HepG2 (cell line): Measurements from ENCODE around the gene SIAH2. TPM values are rescaled to one million over a fixed set of nuclear protein-coding genes. Genes with fewer than 3 reads are reported as not detected.
A peak's percentile ranks its signal among the peaks of the same experiment; 100 is the strongest.

Experiments used
- AGO1 ChIP-seq: fragments of 200-400 bp; formaldehyde crosslinking; IDR thresholded peaks from 2 replicates; pipeline ENCODE4 v1.6.1; 2017; ENCODE audit warnings: mild to moderate bottlenecking, low read depth, low read length, moderate library complexity; ENCODE audit not compliant: poor library complexity, severe bottlenecking
- BRD4 ChIP-seq: sonication (generic); formaldehyde crosslinking; IDR thresholded peaks from 2 replicates; pipeline ENCODE4 v1.4.0; 2020; ENCODE audit warnings: missing genetic modification reagents
- CEBPZ ChIP-seq: IDR thresholded peaks from 2 replicates; pipeline ENCODE4 v1.6.1; 2012; ENCODE audit warnings: low read length, improper control_type of control experiment
- CSRNP1 ChIP-seq: sonication (generic); formaldehyde crosslinking; IDR thresholded peaks from 2 replicates; pipeline ENCODE4 v1.8.1; 2023; ENCODE audit warnings: mild to moderate bottlenecking, missing genetic modification reagents
- FOXP4 ChIP-seq: sonication (generic); formaldehyde crosslinking; IDR thresholded peaks from 2 replicates; pipeline ENCODE4 v1.4.0; 2020; ENCODE audit warnings: missing genetic modification reagents
- GABPA ChIP-seq, 2 experiments: IDR thresholded peaks; 2 replicates each; pipeline ENCODE4 v1.6.1; 2011 to 2016; ENCODE audit warnings: low read depth in 2 of 2, low read length in 1 of 2, missing biosample characterization in 1 of 2, missing genetic modification characterization in 1 of 2
- GATAD2A ChIP-seq: IDR thresholded peaks from 2 replicates; pipeline ENCODE4 v1.6.1; 2016
- NCOA2 ChIP-seq: sonication (generic); formaldehyde crosslinking; IDR thresholded peaks from 2 replicates; pipeline ENCODE4 v1.8.0; 2022; ENCODE audit warnings: inconsistent platforms
- ONECUT2 ChIP-seq: sonication (generic); formaldehyde crosslinking; IDR thresholded peaks from 2 replicates; pipeline ENCODE4 v1.4.0; 2020; ENCODE audit warnings: missing genetic modification reagents
- PRPF4 ChIP-seq: fragments of 200-400 bp; formaldehyde crosslinking; IDR thresholded peaks from 2 replicates; pipeline ENCODE4 v1.6.1; 2016; ENCODE audit warnings: low read length, low read depth; ENCODE audit not compliant: poor library complexity, severe bottlenecking
- SRSF9 ChIP-seq: fragments of 200-400 bp; formaldehyde crosslinking; IDR thresholded peaks from 2 replicates; pipeline ENCODE4 v1.6.1; 2018; ENCODE audit warnings: borderline replicate concordance, mild to moderate bottlenecking, low read depth, low read length; ENCODE audit not compliant: insufficient read depth, poor library complexity, severe bottlenecking
- XRCC5 ChIP-seq: fragments of 200-400 bp; formaldehyde crosslinking; optimal IDR thresholded peaks from 2 replicates; pipeline ENCODE3; 2017; ENCODE audit warnings: mild to moderate bottlenecking, low read length
- ZFP37 ChIP-seq: sonication (generic); formaldehyde crosslinking; IDR thresholded peaks from 2 replicates; pipeline ENCODE4 v1.4.0; 2020; ENCODE audit warnings: missing genetic modification reagents, borderline replicate concordance
- ZNF20 ChIP-seq: sonication (generic); formaldehyde crosslinking; IDR thresholded peaks from 2 replicates; pipeline ENCODE4 v1.4.0; 2020; ENCODE audit warnings: mild to moderate bottlenecking, moderate library complexity, missing genetic modification reagents
- ZNF687 ChIP-seq: sonication (generic); formaldehyde crosslinking; IDR thresholded peaks from 2 replicates; pipeline ENCODE4 v1.5.1; 2020; ENCODE audit warnings: mild to moderate bottlenecking, missing genetic modification reagents, moderate library complexity
- ZSCAN31 ChIP-seq: sonication (generic); formaldehyde crosslinking; IDR thresholded peaks from 2 replicates; pipeline ENCODE4 v1.5.0; 2020; ENCODE audit warnings: low read depth, mild to moderate bottlenecking, missing genetic modification reagents
- polyA plus RNA-seq, 8 experiments: library from polyadenylated mRNA; depleted of rRNA in 3 of 8; stranded (reverse) in 7 of 8; unstranded in 1 of 8; fragments of >200 nt; fragmentation: Illumina TruSeq in 4 of 8; extraction: Trizol in 4 of 8; gene quantifications; 2 replicates each; pipeline versions ENCODE4 v1.2.1 to v1.2.3, GENCODE V29; 2011 to 2016; ENCODE audit warnings: low read depth in 4 of 8, missing spikeins in 1 of 8, mixed read lengths in 1 of 8; ENCODE audit not compliant: insufficient read depth in 1 of 8
- total RNA-seq, 5 experiments: library from RNA; depleted of rRNA; stranded (reverse); fragments of >200 nt; fragmentation: Illumina TruSeq; extraction: Trizol; gene quantifications; 2 replicates each; pipeline ENCODE4 v1.2.3, GENCODE V29; 2016; ENCODE audit warnings: low read depth in 1 of 5

The SIAH2 gene
- total and polyA plus RNA-seq, 2 of the 13 experiments (the other 11 are each of a cell fraction or from before 2014, with no cell fraction given), result 71.8 to 117 TPM

- peak; percentile 46 for TF ChIP-seq GATAD2A (CRISPR knock-in tag)
- no peak for TF ChIP-seq ZNF20 (CRISPR knock-in tag)
- no peak for TF ChIP-seq XRCC5
- peak; percentile 15 for TF ChIP-seq AGO1
- peak; percentile 53; the same call in 1 of the 2 replicates for TF ChIP-seq ZSCAN31 (CRISPR knock-in tag)
- TF ChIP-seq ZFP37 (CRISPR knock-in tag), result 0 out of 2 replicates have a peak, but pooled peaks have one; percentile 5
- TF ChIP-seq FOXP4 (CRISPR knock-in tag), result no peak
- no peak for TF ChIP-seq CEBPZ
- TF ChIP-seq ZNF687, result peak; percentile 81
- 0 out of 2 replicates have a peak, but pooled peaks have one; percentile 18 for TF ChIP-seq NCOA2 (CRISPR knock-in tag)
- TF ChIP-seq GABPA (IDR thresholded peaks at IDR 0.05; ENCODE audit: low read depth, low read length), result peak; percentile 46
- peak; percentile 39; the same call in 1 of the 2 replicates for TF ChIP-seq GABPA (CRISPR knock-in tag; IDR thresholded peaks at IDR 0.05; ENCODE audit: low read depth)
- 0 out of 2 replicates have a peak, but pooled peaks have one; percentile 20 for TF ChIP-seq BRD4 (CRISPR knock-in tag)
- TF ChIP-seq ONECUT2 (CRISPR knock-in tag), result no peak; the same call in 1 of the 2 replicates
- no peak for TF ChIP-seq CSRNP1 (CRISPR knock-in tag)
- TF ChIP-seq PRPF4, result no peak
- no peak for TF ChIP-seq SRSF9
Measured at GRCh38 chr3:150763122-150763840, at the start of gene SIAH2 (continued).
